ENCODE measurements around the gene SETSIP. TPM values are rescaled to one million over a fixed set of nuclear protein-coding genes. Genes with fewer than 3 reads are reported as not detected.

SETSIP gene
- polyA plus RNA-seq, 1 donor (not counting 4 experiments of a cell fraction or from before 2014, with no cell fraction given) = 0.89 TPM

DNA sequence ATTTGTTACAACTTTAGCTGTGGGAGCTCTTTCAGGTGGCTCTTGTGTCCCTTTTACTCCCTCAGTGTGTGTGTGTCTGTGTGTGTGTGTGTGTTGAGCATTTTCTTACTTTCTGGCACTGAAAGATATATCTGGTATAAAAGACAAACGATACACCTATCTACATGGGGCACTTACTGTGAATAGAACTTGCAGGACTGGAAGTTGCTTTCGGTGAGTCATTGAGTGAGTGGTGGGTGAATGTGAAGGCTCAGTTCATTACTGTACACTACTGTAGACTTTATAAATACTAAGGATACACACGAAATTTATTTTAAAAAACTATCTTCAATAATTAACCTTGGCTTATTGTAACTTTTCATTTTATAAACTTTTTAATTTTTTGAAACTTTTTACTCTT lies 43.6 kb upstream of the SETSIP start:
- no peak for DNase-seq (ENCODE audit: low read depth, low spot score)
- TF ChIP-seq EZH2 (IDR thresholded peaks at IDR 0.05; ENCODE audit: low read length) = no peak
- TF ChIP-seq, protein P1, sequence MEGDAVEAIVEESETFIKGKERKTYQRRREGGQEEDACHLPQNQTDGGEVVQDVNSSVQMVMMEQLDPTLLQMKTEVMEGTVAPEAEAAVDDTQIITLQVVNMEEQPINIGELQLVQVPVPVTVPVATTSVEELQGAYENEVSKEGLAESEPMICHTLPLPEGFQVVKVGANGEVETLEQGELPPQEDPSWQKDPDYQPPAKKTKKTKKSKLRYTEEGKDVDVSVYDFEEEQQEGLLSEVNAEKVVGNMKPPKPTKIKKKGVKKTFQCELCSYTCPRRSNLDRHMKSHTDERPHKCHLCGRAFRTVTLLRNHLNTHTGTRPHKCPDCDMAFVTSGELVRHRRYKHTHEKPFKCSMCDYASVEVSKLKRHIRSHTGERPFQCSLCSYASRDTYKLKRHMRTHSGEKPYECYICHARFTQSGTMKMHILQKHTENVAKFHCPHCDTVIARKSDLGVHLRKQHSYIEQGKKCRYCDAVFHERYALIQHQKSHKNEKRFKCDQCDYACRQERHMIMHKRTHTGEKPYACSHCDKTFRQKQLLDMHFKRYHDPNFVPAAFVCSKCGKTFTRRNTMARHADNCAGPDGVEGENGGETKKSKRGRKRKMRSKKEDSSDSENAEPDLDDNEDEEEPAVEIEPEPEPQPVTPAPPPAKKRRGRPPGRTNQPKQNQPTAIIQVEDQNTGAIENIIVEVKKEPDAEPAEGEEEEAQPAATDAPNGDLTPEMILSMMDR (optimal IDR thresholded peaks at IDR 0.05 in 1 of 3, IDR thresholded peaks at IDR 0.05 in 1 of 3, conservative IDR thresholded peaks at IDR 0.05 in 1 of 3; ENCODE audit: extremely low read depth in 1 of 3, insufficient read depth in 2 of 3, low read length in 3 of 3) = no peak
- dilution Hi-C loops (cut with MboI; ENCODE audit: extremely low pct_ligation_motif_present, low sequenced_read_pairs) = no loop called here

DNA sequence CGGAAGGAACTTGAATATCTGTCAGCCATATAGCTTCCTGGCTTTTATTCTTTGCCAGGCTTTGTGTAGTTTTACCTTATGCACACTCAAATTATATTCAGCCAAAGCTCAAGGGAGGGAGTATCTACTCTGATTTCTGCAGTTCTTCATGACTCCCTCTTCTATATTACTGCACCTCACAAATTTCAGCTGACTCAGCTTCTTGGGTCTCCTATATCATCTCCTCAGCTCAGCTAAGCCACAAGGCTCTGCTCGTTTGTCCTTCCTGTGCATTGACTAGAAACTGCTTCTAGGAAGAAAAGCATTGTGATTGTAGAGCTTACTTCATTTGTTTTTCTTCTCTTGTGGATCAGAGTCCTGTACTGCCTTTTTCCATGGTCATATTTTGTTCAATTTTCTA lies 42.3 kb upstream of the SETSIP start:
- H3K27ac ChIP-seq (ENCODE audit: control insufficient read depth, insufficient read depth, low read length) = no peak overlapping the region

More for the DNA sequence above, 43.6 kb upstream of the SETSIP start:
- Histone ChIP-seq H3K36me3 (ENCODE audit: control insufficient read depth in 2 of 2, extremely low read depth in 1 of 2, insufficient read depth in 2 of 2, low read length in 2 of 2) (no peaks in the 10 kb centered on the region), H3K9me1 (ENCODE audit: control insufficient read depth, extremely low read depth, insufficient read depth, low read length) (no peaks in the 10 kb centered on the region), H3K27ac (ENCODE audit: control insufficient read depth, insufficient read depth, low read length) (no peak overlapping the region), H4K20me1 (ENCODE audit: control insufficient read depth, extremely low read depth, insufficient read depth, low read length) (no peaks in the 10 kb centered on the region), H3K4me3 (ENCODE audit: control insufficient read depth in 2 of 3, extremely low read depth in 1 of 3, insufficient read depth in 2 of 3, low read depth in 1 of 3, low read length in 3 of 3) (no peak overlapping the region), H3K9me3 (ENCODE audit: control insufficient read depth, low read depth, low read length) (no peaks in the 10 kb centered on the region), H3K4me1 (ENCODE audit: control insufficient read depth, extremely low read depth, insufficient read depth, low read length) (no peaks in the 10 kb centered on the region), H3K9ac (ENCODE audit: control insufficient read depth, extremely low read depth, insufficient read depth, low read length) (no peak overlapping the region), H2AFZ (ENCODE audit: control insufficient read depth, low read length) (no peak overlapping the region), H3K4me2 (ENCODE audit: control insufficient read depth, extremely low read depth, insufficient read depth, low read depth, low read length) (no peak overlapping the region), H3K27me3 (ENCODE audit: control insufficient read depth, extremely low read depth, insufficient read depth, low read length) (no peaks in the 10 kb centered on the region), H3K79me2 (ENCODE audit: control insufficient read depth, insufficient read depth, low read length) (no peaks in the 10 kb centered on the region)
- FAIRE-seq = no peak

More for the DNA sequence above, 42.3 kb upstream of the SETSIP start:
- Histone ChIP-seq H3K9me1 (ENCODE audit: control insufficient read depth, extremely low read depth, insufficient read depth, low read length) (no peaks in the 10 kb centered on the region), H3K9ac (ENCODE audit: control insufficient read depth, extremely low read depth, insufficient read depth, low read length) (no peak overlapping the region), H3K4me3 (ENCODE audit: control insufficient read depth in 2 of 3, extremely low read depth in 1 of 3, insufficient read depth in 2 of 3, low read depth in 1 of 3, low read length in 3 of 3) (no peak overlapping the region), H2AFZ (ENCODE audit: control insufficient read depth, low read length) (no peak overlapping the region), H3K36me3 (ENCODE audit: control insufficient read depth in 2 of 2, extremely low read depth in 1 of 2, insufficient read depth in 2 of 2, low read length in 2 of 2) (no peaks in the 10 kb centered on the region), H3K9me3 (ENCODE audit: control insufficient read depth, low read depth, low read length) (no peaks in the 10 kb centered on the region), H4K20me1 (ENCODE audit: control insufficient read depth, extremely low read depth, insufficient read depth, low read length) (no peaks in the 10 kb centered on the region), H3K4me1 (ENCODE audit: control insufficient read depth, extremely low read depth, insufficient read depth, low read length) (no peaks in the 10 kb centered on the region), H3K79me2 (ENCODE audit: control insufficient read depth, insufficient read depth, low read length) (no peaks in the 10 kb centered on the region), H3K27me3 (ENCODE audit: control insufficient read depth, extremely low read depth, insufficient read depth, low read length) (no peaks in the 10 kb centered on the region), H3K4me2 (ENCODE audit: control insufficient read depth, extremely low read depth, insufficient read depth, low read depth, low read length) (no peak overlapping the region)
- TF ChIP-seq, protein P1 (optimal IDR thresholded peaks at IDR 0.05 in 1 of 3, IDR thresholded peaks at IDR 0.05 in 1 of 3, conservative IDR thresholded peaks at IDR 0.05 in 1 of 3; ENCODE audit: extremely low read depth in 1 of 3, insufficient read depth in 2 of 3, low read length in 3 of 3) = no peak
- no peak for TF ChIP-seq EZH2 (IDR thresholded peaks at IDR 0.05; ENCODE audit: low read length)
- dilution Hi-C loops (cut with MboI; ENCODE audit: extremely low pct_ligation_motif_present, low sequenced_read_pairs) = no loop called here
- no peak for DNase-seq (ENCODE audit: low read depth, low spot score)
- FAIRE-seq = no peak

Data from keratinocyte (primary cell).